NCI-H774 (cell line): ENCODE results near the gene RPUSD1.
"Not testable (repeated sequence)": the region's sequence is repeated elsewhere in the genome, so short reads cannot be mapped to it uniquely, and the experiment has no call there.

ENCODE experiments used
- DNase-seq: peaks from one replicate; lab custom pipeline; 2025; lab: John Stamatoyannopoulos, UW

The RPUSD1 gene

GRCh38 chr16:783404-784161, 4.6 kb downstream of the RPUSD1 start:
- no peak for DNase-seq

DNA sequence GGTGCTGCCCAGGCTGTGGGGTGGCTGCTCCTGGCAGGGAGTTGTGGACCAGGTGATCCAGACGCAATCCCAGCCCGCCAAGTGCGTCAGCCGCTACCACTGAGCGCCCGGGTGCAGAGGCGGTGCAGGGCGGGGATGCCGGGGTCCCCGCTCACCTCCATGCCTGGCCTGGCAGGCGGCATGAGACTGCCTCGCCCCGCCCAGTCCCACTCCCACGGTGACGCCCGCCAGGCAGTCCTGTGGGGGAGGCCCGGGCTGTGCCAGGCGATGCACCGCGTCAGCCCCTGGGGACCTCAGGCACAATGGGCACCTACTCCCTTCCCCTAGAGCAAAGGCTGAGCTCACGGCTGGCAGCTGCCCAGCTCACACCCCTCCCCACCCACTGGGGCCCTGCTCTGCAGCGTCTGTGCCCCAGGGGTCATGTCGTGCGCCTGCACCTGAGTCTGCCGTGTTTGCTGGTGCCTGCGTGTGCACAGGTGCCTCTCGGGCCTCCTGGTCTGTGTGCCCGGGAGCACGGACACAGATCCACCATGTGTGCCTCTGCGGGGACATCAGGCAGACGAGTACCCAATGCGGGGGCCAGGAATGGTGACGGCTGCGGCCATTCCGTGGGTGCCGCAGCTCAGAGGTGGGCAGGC, 5.3 kb downstream of the RPUSD1 start:
- no peak for DNase-seq

DNA sequence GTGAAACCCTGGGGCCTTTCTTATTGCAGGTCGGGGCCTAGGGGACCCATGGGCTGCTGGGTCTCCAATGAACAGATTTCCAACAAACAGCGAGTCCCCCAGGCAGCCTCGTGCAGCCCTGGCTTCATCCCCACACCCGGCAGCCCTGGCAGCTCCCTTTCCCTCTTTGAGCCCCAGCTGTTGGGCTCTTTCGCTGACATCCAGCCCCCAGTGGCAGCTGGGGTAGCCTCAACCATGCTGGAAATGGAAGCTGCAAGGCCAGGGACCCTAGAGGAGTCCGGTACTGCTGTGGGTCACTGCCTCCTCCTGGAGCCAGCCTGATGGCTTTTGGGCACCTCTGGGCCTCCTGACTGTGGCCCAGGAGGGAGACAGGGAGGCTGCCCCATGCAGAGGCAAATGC, 5.9 kb downstream of the RPUSD1 start:
- DNase-seq: no peak

DNA sequence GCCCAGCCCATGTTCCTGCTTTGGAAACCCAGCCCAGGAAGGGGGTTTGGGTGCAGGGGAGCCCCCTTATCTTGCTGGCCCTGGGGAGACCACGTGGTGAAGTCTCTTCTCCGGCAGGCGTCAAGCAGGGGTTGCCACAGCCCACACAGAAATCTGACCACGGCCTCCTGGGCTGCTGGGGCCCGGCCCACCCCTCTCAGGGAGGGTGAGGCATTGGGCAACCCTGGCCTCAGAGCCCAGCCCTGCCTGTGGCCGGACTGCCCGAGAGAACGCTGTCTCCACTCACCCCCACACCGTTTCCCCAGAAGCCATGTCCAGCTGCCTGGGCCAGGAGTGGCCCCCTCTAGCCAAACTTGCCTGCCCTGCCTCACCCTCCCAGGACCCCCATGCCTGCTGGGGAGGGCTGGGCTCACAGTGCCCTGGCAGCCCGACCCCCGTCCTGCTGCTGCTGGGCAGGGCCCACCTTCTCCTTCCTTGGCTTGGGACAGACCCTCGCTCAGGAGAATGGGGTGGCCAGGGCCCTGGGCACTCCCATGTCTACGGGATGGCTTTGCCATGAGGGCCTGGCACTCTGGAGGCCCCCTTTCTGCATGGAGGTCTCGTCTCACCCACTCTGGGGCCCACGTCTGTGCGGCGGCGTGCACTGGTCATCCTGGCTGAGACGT, 6.7 kb downstream of the RPUSD1 start:
- no peak for DNase-seq

DNA sequence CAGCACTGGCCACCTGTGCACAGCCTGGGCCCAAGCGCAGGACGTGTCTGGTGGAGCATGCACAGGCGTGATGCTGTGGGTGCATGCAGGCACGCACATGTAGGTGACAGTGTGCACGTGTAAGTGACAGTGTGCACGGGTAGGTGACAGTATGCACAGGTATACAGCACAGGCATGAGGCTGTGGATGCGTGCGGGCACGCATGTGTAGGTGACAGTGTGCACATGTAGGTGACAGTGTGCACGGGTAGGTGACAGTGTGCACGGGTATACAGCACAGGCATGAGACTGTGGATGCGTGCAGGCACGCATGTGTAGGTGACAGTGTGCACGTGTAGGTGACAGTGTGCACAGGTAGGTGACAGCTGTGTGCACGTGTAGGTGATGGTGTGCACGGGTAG, 7.9 kb downstream of the RPUSD1 start:
- no peak for DNase-seq

DNA sequence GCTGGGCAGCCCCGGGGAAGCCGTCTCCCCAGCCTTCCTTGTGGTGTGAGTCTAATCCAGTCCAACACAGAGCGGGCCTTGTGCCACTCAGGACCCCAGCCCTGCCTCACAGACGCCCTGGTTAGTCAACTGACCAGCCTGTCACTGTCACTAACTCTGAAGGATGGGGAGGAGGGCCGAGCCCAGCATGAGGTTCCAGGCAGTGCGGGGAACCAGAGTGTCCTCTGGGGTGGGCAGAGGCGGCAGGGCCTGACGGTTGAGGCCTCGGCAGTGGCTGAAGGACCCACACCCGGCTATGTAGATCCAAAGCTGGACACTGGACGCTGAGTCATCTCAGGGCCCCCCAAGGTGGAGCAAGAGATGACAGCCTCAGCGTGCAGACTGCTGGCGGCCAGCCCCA, 8.6 kb downstream of the RPUSD1 start:
- DNase-seq: no peak

DNA sequence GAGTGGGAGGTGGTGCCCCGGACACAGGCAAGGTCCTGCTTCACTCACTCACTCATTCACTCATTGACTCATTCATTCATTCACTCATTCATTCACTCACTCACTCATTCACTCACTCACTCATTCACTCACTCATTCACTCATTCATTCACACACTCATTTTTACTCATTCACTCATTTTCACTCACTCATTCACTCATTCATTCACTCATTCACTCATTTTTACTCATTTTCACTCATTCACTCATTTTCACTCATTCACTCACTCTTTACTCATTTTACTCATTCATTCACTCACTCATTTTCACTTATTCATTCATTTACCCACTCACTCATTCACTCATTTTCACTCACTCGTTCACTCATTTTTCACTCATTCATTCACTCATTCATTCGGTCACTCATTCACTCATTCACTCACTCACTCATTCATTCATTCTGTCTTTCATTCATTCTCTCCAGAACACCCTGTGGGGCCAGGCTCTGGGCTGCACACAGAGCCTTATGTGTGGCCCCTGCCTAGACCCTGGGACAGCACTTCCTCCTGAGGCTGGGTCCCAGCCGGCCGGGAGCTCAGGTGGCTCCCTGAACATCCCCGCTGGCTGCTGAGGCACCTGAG, 9.2 kb downstream of the RPUSD1 start:
- DNase-seq: no peak

DNA sequence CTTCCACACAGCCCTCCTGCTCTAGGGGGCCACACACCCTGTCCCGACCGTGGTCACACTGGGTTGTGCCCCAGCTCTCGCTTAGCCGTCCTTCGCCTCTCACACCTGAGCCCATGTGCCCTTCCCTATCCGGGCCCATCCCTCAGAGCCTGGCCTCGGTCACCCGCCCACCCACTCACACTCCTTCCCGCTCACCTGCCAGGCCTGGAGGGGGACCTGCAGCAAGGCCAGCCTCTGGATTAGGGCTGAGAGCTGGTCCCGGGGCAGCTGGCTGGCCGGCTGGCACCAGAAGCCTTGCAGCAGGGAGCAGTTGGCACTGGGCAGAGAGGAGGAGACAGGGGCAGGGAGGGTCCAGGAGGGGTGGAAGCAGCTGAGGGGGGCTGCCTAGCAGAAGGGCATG, 9.7 kb downstream of the RPUSD1 start:
- no peak for DNase-seq

- DNase-seq: no peak
Observed at GRCh38 chr16:777826-778225, 10.4 kb downstream of the RPUSD1 start.

GRCh38 chr16:776824-777223, 11.4 kb downstream of the RPUSD1 start:
- no peak for DNase-seq

GRCh38 chr16:776298-776697, 11.9 kb downstream of the RPUSD1 start:
- DNase-seq: not testable (repeated sequence)

DNA sequence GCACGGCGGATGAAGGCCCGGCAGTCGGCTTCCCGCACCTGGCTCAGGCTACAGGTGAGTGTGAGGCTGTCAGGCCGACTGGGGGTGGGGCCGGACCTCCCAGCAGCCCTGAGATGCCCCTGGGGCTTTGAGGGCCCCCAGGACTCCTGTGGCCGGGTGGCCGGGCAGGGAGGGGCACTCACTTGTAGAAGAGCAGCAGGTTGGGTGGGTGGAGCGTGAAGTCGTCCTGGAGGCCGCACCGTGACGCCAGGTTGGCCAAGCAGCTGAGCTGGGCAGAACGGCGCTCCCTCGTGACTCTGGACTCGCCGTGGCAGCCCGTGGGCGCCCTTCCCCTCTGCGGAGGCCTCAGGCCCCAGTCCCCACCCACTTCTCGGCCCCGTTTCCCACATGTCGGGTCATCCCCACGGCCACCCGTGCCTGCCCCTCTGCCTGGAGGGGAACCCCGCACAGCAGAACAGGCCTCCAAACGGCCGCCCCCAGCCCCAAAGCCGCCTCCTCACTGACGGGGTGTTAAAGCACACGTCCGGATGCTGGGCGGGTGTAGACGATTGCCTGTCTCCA, 12.9 kb downstream of the RPUSD1 start:
- DNase-seq: no peak

DNA sequence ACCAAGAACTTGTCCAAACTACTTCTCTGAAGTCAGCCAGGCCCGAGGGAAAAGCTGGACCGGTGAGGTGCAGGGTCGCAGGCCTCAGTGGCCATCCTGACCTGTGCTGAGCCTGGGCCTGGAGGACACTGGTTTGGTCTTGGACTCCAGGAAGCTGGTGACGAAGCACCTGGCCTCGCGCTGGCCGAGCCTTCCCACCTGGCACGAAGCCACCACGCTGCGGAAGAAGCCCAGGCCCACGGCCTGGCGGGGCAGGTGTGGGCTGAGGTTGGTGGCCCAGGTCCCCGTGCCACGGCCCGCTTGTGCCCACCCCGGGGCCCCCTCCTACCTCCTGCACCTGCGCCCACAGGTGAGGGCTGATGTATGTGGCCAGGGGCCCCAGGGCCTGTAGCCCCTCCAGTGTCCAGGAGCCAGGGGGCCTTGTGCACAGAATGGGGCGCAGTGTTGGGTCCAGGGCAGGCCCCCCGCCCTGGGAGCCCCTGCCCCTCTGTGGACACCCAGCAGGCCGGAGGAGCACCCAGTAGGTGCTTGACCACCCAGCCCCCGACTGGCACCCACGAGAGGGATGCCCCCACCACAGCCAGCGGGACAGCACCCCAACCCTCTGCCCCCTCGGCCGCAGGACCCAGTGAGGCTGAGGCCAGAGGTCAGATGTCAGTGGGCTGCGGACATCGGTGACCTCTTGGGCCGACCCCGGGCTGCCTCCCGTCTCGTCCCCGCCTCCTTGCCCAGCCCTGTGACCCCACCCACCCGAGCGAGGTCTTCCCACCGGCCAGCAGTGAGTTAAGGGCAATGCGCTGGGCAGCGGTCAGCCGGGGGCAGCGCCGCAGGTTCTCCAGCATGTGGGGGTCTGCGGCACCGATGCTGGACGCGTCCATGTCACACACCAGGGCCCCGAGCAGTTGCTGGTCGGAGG, 13.8 kb downstream of the RPUSD1 start:
- DNase-seq: no peak

DNA sequence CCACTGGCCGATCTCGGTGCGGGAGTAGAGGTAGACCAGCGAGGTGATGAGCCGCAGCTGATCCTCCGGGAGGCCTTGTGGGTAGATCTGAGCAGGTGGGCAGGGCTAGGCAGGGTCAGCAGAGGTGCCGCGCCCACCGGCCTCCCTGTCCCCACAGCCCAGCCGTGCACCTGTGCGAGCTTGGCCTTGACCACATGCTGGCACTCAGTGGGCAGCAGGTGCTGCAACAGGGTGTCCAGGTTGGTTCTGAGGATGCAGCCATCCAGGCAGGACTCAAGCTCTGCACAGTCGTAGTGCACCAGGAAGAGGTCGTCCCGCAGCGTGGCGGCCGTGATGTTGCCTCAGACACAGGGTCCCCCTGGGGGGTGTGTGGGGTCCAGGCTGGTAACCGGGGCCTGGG, 15.2 kb downstream of the RPUSD1 start:
- no peak for DNase-seq

DNA sequence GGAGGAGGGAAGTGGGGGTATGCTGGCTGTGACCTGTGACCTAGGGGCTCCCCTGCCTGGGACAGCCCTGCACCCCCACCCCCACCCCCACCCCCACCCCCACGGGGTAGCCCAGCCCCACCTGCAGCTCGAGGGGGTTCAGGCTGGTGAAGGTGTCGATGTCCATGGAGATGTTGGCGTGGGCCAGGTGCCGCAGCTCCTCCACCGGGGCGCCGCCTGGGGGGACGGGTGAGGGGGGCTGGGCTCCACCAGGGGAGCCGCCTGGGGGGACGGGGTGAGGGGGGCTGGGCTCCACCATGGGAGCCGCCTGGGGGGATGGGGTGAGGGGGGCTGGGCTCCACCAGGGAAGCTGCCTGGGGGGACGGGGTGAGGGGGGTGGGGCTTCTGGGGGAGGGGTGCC, 17.8 kb downstream of the RPUSD1 start:
- DNase-seq: no peak

DNA sequence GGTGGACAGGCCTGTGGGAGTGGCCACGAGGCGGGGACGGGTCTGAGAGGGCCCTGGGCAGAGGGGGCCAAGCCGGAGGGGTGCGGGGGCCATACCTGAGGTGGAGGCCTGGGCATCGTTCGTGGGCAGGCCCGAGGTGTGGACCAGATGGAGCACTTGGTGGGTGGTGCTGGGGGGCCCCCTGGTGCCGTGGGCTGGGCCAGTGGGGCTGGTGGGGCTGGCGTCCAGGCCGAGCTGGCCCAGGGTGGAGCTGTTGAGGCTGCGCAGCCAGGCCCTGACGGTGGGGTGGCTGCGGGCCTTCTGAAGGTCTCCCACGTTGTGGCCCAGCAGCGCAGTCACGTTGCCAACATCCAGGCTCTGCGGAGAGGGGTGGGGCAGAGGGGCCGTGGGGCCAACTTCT, 18.2 kb downstream of the RPUSD1 start:
- no peak for DNase-seq

DNA sequence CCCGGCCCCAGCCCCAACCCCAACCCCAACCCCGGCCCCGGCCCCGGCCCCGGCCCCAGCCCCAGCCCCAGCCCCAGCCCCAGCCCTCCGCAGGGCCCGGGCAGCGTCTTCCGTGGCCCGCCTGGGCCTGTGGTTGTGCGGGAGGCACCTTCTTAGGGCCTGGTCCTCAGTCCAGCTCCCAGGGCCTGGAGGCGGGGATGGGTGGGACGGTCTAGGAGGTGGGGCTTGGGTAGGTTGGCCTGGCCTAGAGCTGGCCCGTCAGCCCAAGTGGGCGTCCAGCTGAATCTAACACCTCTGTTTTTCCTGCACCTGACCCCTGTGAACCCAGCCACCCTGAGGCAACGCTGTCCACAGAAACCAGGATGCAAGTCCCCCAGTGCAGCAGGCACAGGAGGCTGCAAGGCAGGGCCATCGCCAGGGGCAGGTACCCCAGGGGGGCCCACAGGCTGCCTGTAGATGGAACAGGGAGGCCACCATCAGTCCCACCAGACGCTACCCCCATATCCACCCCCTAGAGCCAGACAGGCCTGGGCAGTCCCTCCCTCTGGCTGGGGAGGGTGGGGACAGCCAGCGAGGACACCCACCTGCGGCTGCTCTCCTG, 18.9 kb downstream of the RPUSD1 start:
- DNase-seq: no peak

- DNase-seq: no peak
Observed at GRCh38 chr16:768428-768827, 19.8 kb downstream of the RPUSD1 start.

- no peak for DNase-seq
Observed at GRCh38 chr16:767743-768235, 20.4 kb downstream of the RPUSD1 start.

DNA sequence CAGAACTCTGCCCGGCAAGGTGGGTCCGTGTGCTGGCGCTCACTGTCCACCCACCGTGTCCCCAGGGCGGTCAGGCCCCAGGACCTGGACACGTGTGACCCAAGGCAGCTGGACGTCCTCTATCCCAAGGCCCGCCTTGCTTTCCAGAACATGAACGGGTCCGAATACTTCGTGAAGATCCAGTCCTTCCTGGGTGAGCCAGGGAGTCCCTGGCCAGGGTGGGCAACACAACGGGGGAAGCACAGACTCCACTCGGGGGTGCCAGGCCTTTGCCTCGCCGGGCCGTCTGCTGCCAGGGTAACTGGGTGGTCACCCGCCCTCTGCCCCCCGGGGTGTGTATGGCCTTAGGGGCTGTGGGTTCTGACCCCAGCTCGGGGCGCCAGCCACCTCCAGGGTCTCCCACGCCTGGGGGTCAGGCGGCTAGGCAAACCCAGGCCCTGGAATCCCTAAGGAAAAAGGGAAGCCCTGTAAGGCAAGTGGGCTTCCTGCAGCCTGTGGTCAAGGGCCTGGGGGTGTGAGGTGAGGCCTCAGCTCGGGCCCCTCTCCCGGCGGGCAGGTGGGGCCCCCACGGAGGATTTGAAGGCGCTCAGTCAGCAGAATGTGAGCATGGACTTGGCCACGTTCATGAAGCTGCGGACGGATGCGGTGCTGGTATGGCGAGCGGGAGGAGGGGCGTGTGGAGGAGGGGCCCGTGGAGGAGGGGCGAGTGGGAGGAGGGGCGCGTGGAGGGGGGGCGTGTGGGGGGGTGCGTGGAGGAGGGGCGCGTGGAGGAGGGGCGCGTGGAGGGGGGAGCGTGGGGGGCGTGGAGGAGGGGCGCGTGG, 21.2 kb downstream of the RPUSD1 start:
- no peak for DNase-seq
